AG08396 (cell line): ENCODE results near the gene ADAMTS15.
A peak's percentile ranks its signal among the peaks of the same experiment; 100 is the strongest.

Experiments
- DNase-seq: peaks from one replicate; pipeline ENCODE4 v3.0.0; 2012; ENCODE audit warnings: low spot score, mixed read lengths

Gene ADAMTS15

DNA sequence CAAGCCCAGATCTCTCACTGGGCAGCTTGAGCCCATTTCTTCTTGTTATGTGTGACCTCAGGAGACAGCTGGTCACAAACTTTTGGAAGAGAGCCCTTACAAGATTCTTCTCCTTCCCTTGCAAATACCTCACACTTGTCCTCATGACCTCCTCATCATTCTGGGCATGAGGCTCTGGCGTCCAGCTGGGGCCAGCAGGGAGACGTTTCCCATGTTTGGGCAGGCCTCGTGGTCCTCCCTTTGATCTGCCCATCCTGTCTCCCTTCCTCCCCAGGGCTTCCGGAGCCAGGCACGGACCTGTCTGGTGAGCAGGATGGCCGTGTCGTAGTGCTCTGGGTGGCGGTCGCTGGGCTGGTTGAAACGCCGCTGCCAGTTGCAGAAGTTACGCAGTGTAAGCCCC, 29.7 kb upstream of the ADAMTS15 start:
- DNase-seq, result peak; percentile 81

DNA sequence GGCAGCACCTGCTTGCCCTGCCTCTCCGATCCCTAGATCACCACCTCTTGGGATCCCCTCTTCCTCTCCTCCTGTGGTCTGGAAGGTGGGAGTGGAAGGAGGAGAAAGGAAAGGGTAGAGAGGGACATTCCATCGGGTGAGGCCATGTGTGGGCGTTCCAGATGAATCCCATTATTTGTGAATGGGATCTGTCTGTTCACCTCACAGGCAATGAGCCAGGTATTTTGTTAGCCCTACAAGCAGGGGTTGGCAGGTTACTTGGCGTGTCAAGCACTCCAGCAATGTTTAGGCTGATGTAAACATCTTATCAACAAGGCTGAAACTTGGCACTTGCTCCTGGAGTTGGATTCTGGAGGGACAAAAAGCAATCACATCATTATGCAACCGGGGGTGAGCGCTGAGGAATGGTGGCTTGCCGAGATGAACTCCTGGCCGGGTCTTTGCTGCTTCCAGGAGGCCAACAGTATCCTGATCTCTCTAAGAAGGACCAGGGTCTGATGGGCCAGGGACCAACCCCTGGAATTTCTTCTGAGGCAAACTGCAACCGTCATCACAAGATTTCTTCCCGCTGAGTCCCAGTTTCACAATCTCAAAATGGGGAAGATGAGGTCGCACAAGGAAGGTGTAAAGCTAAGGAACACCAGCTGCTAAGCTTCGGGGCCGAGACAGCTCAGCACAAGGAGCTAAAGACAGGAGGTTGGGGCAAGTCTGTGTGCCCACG, 27.8 kb upstream of the ADAMTS15 start:
- peak; percentile 52 for DNase-seq

DNA sequence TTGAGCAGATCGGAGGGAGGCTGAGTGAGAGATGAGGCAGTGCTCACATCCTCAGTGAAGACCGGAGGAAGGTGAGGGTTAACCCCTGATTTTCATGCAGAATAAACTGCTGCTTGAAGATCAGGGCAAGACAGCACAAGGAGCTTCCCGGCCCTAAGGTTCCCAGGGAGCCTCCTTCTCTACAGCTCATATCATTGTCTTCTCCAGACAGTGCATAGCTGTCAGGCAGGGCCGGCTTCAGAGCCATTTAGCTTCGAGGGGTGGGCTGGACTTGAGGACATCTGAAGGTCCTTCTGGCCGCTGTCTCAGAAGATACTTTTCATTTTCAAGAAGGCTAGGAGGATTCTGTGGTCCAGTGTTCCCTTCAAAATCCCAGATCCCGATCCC, 27.3 kb upstream of the ADAMTS15 start:
- no peak for DNase-seq

DNA sequence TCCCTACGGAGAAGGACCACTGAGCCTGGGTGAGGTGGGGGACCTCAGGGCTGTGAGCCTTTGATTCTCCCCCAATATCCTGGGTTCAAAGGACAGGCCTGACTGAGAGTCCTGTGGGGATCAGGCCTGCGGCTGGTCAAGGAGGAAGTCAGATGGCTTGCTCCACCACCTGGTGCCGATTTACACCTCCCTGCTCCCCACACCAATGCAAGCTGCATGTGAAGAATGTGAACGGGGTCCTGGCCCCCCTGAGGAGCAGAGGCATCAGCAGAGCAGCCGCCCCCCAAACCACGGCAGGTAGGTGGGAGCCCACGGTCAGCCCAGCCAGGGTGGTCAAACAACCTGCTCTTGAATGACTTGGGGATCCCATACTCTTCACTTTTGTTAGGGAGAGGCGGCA, 26.7 kb upstream of the ADAMTS15 start:
- no peak for DNase-seq

DNA sequence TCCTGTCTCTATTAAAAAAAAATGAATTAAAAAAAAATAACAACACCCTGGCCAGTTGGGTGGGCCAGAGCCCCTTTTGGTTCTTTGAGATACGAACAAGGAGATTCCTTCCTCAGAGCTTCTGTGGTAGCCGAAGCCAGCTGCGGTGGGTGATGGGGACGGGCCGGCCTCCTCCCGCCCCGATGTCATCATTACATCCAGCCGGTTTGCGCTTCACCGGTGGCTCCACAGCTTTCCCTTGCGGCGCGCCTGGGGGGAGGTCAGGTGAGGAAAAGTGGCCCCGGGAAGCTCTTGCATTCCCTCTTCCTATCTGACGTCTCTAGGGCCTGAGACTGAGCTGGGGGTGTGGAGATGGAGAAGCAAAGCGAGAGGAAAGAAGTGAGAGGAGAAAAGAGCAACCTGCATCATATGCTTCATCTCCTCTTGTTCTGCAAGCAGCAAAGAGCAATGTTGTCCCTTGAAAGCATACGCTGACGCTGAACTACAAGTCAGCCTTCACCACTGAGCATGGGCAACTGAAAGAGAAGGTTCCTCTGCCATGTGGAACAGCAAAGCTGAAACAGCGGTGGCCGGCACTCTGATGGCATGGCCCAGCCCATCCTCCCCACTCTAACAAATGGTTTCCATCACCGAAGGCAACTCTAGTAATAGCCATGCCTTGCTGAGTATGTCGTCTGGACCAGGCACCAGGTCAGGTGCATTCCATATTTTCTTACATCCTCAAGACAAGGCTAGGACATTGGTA, 26.0 kb upstream of the ADAMTS15 start:
- DNase-seq, result no peak

DNA sequence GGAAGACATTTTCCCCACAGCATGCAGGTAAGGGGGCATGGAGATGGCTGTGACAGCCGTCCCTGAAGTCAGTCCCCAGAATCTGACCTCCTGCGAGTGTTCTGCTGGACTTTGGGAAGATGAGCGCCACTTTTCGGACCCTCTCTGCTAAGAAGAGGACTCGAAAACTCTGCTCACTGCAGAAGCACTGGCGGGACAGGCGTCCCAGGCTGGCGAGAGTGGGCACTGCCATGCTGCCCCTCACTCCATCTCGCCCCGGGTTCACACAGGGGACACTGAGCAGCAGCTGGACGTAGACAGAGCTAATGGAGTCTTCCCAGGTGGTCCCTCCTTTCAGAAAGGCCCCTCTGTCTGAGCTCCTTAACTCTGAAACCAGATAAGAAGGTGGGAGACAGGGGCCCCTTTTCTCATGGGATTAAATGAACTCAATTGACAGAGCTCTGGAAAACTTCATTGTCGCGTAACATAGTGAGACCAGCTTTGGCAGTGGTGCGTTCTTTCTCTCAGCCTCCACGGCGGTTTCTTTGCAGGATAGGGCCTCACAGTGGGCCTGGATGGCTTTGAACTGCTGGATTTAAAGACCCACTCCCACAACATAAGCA, 24.8 kb upstream of the ADAMTS15 start:
- DNase-seq, result no peak

DNA sequence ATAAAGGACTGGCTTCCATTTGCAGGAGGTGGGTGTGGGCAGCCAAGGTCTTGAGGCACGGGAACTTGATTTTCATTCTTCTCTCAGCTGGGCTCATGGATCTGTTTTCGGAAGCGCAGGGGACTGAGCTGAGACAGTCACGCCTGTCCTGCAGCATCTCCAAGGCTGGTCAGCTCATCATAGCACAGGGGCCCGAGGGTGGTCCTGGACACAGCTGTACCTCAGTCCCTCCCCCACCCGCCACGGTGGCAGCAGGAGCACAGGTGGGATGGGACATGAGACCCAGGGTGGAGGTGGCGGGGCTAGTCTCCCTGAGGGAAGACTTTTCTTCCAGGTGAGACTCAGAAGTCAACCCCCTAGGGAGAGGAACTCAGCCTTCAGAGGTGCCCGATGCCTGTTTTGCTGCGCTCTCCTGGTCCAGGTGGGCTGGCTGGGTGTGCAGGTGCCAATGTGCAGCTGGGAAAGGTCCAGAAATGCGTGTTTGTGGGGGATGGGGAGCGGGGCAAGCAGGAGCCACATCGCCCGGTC, 23.8 kb upstream of the ADAMTS15 start:
- DNase-seq, result no peak

DNA sequence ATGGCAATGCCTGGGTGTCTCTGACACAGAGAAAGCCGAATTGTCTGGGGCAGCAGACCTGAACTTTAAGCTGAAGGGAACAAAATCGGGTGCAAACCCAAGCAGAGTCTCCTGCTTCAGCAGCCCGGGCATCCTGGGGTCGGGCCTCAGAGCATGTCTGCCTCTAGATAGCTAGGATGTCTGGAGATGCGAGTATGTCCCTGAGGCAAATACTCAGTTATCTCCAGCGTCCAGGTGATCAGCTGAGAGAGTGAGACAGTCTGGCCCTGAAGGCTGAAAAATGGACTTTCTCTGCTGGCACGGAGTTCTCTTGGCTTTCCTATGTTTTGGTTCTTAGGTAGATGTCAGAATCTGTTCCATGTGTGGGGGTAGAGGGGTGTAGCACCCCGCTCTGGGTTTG, 23.3 kb upstream of the ADAMTS15 start:
- no peak for DNase-seq

DNA sequence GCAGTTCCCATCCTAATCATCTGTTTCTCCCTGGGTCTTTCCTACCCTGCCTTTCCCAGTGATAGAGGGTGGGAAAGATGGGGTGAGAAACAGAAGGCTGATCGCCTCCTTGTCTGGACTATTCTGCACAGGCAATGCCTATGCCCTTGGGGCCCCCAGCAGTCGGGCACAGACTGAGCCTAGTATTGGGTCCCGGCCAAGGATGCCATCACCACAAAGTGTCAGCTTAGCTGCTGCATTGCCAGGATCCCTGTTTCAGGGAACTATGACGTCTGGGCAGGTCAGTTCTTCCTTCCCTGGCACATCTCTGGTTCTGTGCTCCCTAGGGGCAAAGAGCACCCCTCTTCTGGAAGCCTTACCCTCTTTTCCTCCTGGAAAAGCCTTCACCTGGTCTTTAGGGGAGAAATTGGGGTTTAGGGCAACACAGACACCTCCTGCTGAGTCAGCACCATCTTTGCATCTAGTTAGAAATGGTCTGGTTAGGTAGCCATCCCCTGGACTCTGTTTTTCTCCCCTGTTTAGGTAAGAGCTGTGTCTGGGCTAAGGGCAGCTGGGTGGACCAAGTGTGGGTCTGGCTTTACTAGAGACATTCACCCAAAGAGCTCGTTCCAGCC, 22.1 kb upstream of the ADAMTS15 start:
- no peak for DNase-seq

DNA sequence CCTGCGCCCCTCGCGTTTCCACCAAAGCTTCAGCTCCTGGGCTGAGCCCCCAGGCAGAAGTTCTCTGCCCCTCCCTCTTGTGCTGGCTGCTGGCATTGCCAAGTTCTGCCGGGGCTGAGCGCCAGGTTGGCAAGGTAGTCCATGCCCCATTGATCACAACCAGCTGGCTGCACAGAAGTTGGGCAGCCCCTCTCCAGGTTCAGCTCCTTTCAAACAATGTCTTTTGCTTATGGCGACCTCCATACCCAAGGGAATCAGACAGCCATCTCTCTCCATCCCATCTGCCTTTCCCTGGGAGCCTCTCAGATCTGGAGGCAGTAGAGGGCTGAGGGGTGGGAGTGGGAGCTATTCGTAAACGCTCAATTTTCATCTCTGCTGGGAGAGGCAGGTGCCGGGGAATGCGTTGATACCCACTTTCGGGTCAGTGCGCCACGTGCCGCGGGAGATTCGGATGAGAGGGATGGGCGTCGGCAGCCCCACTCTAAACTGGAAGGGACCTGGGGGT, 21.6 kb upstream of the ADAMTS15 start:
- no peak for DNase-seq

DNA sequence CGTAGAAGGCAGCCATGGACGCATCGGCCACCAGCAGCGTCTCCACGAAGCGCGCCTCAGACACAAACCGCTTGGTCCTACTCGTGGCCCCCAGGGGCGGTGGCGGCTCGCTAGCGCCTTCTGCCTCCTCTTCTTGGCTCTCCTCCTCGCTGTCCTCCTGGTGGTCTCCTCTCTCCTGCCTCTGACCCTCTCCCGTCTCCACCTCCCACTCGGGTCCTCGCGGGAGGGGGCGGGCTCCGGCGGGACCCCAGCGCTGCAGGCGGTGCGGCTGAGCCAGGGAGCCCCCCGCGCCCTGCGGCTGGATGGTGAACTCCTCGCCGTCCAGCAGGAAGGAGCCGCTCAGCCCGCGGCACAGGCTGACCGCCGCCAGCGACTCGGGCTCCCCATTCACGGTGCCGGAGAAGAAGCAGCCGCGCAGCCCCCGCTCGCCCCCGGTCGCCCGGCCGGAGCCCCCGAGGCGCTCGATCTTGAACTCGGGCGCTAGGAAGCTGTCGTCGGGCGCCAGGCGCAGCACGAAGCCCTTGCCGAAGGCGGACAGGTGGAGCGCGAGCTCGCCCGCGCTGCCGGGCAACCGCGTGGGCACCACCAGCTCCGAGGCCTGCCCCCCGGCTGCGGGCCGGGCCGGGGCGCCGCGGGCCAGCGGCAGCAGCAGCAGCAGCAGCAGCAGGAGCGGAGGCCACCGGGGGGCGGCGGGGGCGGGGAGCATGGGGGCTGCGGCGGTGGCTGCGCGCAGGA, 20.7 kb upstream of the ADAMTS15 start:
- peak; percentile 47 for DNase-seq

DNA sequence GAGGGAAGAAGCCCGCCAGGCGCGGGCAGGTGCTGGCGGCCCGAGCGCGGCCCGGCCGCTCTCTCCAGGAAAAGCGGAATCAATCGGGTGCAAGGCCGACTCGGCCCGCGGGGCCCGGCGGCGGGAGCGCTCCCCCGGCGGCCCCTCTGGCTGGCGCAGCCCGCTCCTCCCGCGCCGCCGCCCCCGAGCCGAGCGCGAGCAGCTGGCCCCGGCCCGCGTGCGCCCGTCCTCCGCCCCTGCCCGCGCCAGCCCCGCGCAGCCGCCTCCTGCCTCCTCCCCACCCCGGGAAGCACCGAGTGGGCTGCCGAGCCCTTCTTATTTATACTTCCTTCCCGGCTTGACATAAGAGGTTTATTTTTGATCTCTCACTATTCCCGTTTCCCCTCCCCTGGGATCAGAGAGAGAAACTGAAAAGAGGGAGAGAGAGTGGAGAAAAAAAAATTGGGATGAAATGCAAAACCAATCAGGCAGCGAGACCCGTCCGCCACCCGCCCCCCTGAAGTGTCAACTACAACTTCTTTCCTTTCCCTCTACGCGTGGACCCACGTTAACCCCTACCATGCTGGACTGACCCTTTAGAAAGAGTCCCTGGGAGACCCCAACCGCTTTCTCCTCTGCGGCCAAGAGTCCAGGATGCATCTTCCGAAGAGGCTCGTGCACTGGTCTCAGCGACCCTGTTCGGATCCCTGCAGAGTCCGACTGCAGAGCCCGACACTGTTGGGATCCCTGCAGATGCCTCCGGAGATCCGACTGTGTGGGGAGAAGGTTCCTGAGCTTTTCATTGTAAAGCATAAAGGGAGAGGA, 19.9 kb upstream of the ADAMTS15 start, which contains the start of gene ADAMTS8:
ADAMTS8 (minus strand) TSS at position 294 of the 804 bp plus-strand sequence. CDS start 323 bp downstream, outside the sequence.
- peak; percentile 46 for DNase-seq

DNA sequence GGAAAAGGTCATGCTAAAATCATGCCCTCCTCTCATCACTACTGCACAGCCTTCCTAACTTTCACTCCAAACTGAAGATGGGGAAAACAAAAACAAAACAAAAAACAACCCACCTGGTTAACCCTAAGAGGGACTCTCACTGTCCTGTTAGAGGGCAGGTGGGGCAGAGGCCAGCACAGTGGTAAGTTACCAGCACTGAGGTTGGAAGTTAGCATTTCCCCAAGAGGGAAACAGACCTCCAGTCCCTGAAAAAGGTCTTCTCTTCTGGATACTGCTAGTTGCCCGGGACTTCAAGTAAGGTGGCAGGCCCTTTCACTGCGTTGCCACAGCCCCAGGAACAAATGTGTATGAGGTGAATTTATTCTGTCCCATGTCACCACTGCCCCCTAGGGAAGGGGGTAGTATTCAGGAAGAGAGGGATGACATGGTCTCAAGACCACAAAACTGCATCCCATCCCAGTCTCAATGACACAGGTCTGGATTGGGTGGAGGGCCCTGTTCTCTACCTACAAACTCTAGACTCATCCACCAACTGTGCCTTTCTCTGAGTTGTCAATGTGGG, 19.2 kb upstream of the ADAMTS15 start:
- DNase-seq, result no peak

DNA sequence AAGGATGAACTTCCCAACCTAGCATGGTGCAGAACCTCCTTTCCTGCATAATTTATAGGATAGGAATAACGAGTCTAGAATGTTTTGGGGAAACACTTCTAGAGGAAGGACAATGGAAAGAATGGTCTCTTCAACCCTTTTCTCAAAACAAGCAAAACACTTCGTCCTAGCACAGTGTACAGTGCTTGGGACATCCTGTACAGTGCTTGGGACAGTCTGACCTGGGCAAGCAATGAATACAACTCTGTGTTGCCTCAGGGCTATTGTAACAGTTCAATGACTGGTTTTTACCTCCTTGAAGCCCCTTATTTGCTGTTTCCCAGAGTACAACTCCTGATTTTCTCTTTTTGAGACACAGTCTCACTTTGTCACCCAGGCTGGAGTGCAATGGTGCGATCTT, 18.5 kb upstream of the ADAMTS15 start:
- DNase-seq, result no peak

DNA sequence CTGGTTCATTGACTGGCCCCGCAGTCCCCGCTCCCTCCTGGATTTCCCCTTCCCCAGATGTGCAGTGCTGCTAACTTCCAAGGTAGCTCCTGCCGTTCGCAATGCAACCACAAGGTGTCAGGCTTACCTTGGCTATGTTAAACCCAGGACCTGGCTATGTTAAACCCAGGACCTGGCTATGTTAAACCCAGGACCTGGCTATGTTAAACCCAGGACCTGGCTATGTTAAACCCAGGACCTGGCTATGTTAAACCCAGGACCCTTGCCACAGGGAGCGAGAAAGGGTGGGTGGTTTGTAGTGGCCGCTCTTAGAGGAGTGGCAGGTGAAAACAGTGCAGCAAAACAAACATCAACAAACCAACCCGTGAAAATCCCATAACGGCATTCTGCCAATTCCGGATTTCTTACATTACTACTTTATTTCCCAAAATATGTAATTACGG, 17.1 kb upstream of the ADAMTS15 start:
- peak; percentile 71 for DNase-seq

DNA sequence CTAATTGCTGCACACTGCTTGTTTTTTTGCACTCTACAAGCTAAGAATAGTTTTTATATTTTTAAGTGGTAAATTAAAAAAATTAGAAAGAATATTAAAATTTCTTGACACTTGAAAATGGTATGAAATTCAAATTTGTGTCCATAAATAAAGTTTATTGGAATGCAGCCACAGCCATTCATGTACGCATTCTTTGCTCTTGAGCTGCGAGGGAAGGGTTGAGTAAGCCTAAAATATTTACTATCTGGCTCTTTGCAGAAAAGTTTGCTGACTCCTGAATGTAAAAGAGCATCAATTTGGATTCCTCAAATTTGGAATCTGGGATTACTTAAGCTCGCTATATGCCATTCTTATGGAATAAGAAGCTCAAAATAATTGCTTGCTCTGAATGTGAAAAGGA, 16.6 kb upstream of the ADAMTS15 start:
- DNase-seq, result peak; percentile 51

DNA sequence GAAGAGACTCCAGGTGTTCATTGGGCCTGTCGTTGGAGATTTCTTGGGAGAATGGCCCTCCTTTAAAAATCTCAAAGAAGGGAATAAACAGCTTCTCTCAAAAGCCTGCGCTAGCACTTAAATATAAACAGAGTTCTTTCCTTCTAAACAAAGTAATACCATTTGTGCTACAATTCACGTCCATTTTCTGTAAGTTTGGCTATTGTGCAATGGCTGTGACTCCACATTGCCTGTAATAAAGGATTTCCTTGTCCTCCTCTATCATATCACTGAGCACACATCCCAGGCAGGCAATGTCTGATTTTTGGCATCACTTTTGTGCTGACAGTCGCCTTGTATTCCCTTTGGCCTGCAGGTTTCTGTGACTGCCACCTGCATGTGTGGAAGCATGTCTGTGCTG, 15.1 kb upstream of the ADAMTS15 start:
- DNase-seq, result no peak

DNA sequence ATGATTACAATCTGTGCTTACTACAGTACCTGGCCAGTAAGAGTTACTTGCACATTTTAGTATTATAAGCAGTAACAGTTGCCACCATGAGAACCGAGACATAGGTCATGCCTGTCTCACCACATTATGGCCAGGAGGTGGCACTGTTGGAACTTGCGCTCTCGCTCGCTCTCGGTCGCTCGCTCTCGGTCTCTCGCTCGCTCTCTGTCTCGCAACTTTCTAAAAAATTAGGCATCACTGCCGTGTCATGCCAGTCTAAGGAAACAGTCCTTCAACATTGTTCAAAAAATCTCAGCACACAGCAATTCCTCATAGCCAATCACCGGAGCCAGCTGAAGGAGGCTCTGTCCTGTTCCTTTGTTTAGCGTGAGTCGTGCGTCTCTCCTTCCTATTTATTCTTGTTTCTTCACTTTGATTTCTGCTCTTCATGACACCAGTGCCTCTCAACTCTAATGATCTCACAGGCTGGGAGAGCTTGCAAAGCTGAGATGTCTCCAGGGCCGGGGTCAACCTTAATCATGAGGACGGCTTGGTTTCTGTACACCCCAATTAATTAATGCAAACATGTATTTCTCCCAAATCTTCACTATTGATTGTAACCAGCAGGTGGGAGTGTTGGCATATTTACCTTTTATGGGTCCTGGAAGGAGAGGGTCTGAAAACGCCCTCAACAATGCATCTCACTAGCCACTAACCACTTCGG, 13.8 kb upstream of the ADAMTS15 start:
- DNase-seq, result peak; percentile 78

DNA sequence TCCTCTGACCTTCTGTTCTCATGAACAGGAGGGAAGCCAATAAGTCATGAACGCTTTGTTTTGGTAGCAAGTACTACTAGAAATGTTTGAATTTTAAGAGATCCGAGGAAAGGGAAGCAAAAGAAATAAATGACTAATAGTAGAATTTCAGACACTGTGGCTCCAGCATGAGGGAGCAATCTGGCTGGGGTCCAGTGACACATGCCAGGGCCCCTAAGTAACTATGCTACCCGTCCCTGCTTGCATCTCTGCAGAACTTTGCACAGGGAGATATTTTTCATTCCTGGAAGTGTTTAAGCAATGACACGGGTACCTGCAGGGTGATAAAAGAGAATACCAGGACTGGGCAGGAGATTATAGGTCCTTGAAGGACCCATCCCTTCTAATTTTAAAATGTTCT, 12.8 kb upstream of the ADAMTS15 start:
- DNase-seq, result peak; percentile 43

DNA sequence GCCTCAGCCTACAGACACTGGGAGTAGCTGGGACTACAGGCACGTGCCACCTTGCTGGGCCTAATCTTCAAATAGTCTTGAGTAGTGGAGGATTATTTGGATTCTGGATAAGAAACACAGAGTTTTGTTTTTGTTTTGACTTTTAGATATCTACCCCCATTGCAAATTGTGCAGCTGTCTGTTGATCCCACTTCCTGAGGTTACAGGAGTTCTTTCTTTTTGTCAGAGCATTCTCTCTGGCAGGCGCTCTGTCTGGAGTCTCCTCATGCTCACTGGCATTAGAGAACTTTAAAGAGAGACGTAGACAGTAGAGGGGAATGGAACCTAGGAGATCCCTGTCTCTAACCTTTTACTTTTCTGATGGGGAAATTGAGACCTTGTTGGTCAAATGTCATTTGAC, 12.3 kb upstream of the ADAMTS15 start:
- DNase-seq, result no peak
